Measurements from ENCODE around the gene SSBP2. TPM values are rescaled to one million over a fixed set of nuclear protein-coding genes. Genes with fewer than 3 reads are reported as not detected.

SSBP2 gene
- total RNA-seq, 1 donor from 2014 or later, result 7.9 TPM

GRCh38 chr5:81542242-81542641, 208.7 kb downstream of the SSBP2 start:
- no peak for FAIRE-seq
- Histone ChIP-seq H3K27me3 (ENCODE audit: control insufficient read depth, insufficient read depth, low read length) (no peaks in the 10 kb centered on the region), H3K4me3 (ENCODE audit: low read depth, low read length) (no peak overlapping the region), H3K36me3 (ENCODE audit: control insufficient read depth, insufficient read depth, low read length) (no peaks in the 10 kb centered on the region)
- no peak for TF ChIP-seq CTCF (IDR thresholded peaks at IDR 0.05; ENCODE audit: insufficient read depth, low read length, severe bottlenecking)
- no peak for DNase-seq (ENCODE audit: low read depth)

GRCh38 chr5:81537905-81538547, 212.9 kb downstream of the SSBP2 start:
- no peak for DNase-seq (ENCODE audit: low read depth)
- H3K4me3 ChIP-seq (ENCODE audit: low read depth, low read length), result no peak overlapping the region
- no peaks in the 10 kb centered on the region for H3K36me3 ChIP-seq (ENCODE audit: control insufficient read depth, insufficient read depth, low read length)
- no peaks in the 10 kb centered on the region for H3K27me3 ChIP-seq (ENCODE audit: control insufficient read depth, insufficient read depth, low read length)
- no peak for FAIRE-seq
- no peak for TF ChIP-seq CTCF (IDR thresholded peaks at IDR 0.05; ENCODE audit: insufficient read depth, low read length, severe bottlenecking)

GRCh38 chr5:81534441-81534840, 216.5 kb downstream of the SSBP2 start:
- DNase-seq (ENCODE audit: low read depth), result no peak

GRCh38 chr5:81533629-81534405, 217.1 kb downstream of the SSBP2 start:
- no peak overlapping the region for H3K4me3 ChIP-seq (ENCODE audit: low read depth, low read length)
- DNase-seq (ENCODE audit: low read depth) (no peak), FAIRE-seq (no peak)
- H3K27me3 ChIP-seq (ENCODE audit: control insufficient read depth, insufficient read depth, low read length), result no peaks in the 10 kb centered on the region
- no peaks in the 10 kb centered on the region for H3K36me3 ChIP-seq (ENCODE audit: control insufficient read depth, insufficient read depth, low read length)
- no peak for TF ChIP-seq CTCF (IDR thresholded peaks at IDR 0.05; ENCODE audit: insufficient read depth, low read length, severe bottlenecking)

More at GRCh38 chr5:81534441-81534840, 216.5 kb downstream of the SSBP2 start:
- Histone ChIP-seq H3K27me3 (ENCODE audit: control insufficient read depth, insufficient read depth, low read length) (no peaks in the 10 kb centered on the region), H3K36me3 (ENCODE audit: control insufficient read depth, insufficient read depth, low read length) (no peaks in the 10 kb centered on the region), H3K4me3 (ENCODE audit: low read depth, low read length) (no peak overlapping the region)
- TF ChIP-seq CTCF (IDR thresholded peaks at IDR 0.05; ENCODE audit: insufficient read depth, low read length, severe bottlenecking), result no peak
- no peak for FAIRE-seq

- no peak for DNase-seq (ENCODE audit: low read depth)
- TF ChIP-seq CTCF (IDR thresholded peaks at IDR 0.05; ENCODE audit: insufficient read depth, low read length, severe bottlenecking), result no peak
- no peak for FAIRE-seq
- H3K36me3 ChIP-seq (ENCODE audit: control insufficient read depth, insufficient read depth, low read length), result no peaks in the 10 kb centered on the region
- no peak overlapping the region for H3K4me3 ChIP-seq (ENCODE audit: low read depth, low read length)
- H3K27me3 ChIP-seq (ENCODE audit: control insufficient read depth, insufficient read depth, low read length), result no peaks in the 10 kb centered on the region
Observed at GRCh38 chr5:81530919-81531318, 220.0 kb downstream of the SSBP2 start.
